ENCODE data around the gene FIGN. TPM values are rescaled to one million over a fixed set of nuclear protein-coding genes. Genes with fewer than 3 reads are reported as not detected.

The FIGN gene
- total and polyA plus RNA-seq, 2 of the 13 experiments (the other 11 are each of a cell fraction or from before 2014, with no cell fraction given): 6.6 to 6.7 TPM

DNA sequence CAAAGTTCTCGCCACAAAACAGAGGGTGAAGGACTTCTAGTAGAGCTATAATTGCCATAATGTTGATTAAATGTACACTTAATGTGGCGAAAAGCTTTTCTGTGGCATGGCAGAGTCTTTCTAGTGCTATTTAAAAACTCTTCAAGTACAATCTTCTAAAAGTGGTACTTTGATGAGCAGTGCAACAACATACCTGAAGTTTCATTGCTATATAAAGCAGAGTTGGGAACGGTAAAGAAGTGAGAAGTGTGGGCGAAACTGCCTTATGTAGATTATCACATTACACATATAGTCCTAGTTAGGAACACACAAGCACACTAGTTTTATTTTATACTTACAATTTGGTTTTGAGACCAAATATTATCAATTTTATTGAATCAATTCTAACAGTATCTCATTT, 49.5 kb downstream of the FIGN start:
- H2AFZ ChIP-seq (ENCODE audit: low read length): no peak overlapping the region
- WGBS (ENCODE audit: low lambda C conversion rate): 73% methylated on average over 4 of the region's 4 CpGs
- H3K4me1 ChIP-seq (ENCODE audit: insufficient read depth, low read length): peaks cover 13% of the 10 kb centered on the region
- H4K20me1 ChIP-seq (ENCODE audit: insufficient read depth, low read length): no peaks in the 10 kb centered on the region
- no peak overlapping the region for H3K9ac ChIP-seq (ENCODE audit: insufficient read depth, low read depth, low read length)
- no peak overlapping the region for H3K4me2 ChIP-seq (ENCODE audit: low read depth, low read length)
- FAIRE-seq: no peak
- H3K27me3 ChIP-seq (ENCODE audit: control insufficient read depth in 1 of 2, insufficient read depth in 2 of 2, low read length in 2 of 2): no peaks in the 10 kb centered on the region
- peaks cover 7% of the 10 kb centered on the region for H3K79me2 ChIP-seq (ENCODE audit: insufficient read depth, low read length)
- ChIA-PET POLR2A (no interaction called here), CTCF (ENCODE audit: low intra/inter-chr PET ratio, low total read pairs) (no interaction called here)
- H3K4me3 ChIP-seq (replicated peaks in 1 of 3; ENCODE audit: insufficient read depth in 1 of 3, low read depth in 2 of 3, low read length in 3 of 3): no peak overlapping the region
- in situ Hi-C loops (cut with HindIII; ENCODE audit: extremely low pct_ligation_motif_present, low pct_unique_long_range_greater_than_20kb): no loop called here
- no peaks in the 10 kb centered on the region for H3K36me3 ChIP-seq (replicated peaks in 1 of 2; ENCODE audit: control insufficient read depth in 1 of 2, insufficient read depth in 2 of 2, low read length in 2 of 2)
- intact Hi-C loops (cut with micrococcal nuclease; ENCODE audit: unreplicated experiment): no loop called here
- no peak overlapping the region for H3K27ac ChIP-seq (ENCODE audit: extremely low read length, insufficient read depth, low read length)
- TF ChIP-seq GTF3A (CRISPR knock-in tag; conservative IDR thresholded peaks at IDR 0.05): no peak
- TF ChIP-seq, protein P1, sequence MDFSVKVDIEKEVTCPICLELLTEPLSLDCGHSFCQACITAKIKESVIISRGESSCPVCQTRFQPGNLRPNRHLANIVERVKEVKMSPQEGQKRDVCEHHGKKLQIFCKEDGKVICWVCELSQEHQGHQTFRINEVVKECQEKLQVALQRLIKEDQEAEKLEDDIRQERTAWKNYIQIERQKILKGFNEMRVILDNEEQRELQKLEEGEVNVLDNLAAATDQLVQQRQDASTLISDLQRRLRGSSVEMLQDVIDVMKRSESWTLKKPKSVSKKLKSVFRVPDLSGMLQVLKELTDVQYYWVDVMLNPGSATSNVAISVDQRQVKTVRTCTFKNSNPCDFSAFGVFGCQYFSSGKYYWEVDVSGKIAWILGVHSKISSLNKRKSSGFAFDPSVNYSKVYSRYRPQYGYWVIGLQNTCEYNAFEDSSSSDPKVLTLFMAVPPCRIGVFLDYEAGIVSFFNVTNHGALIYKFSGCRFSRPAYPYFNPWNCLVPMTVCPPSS (IDR thresholded peaks at IDR 0.05): no peak
- TF ChIP-seq, protein P2, sequence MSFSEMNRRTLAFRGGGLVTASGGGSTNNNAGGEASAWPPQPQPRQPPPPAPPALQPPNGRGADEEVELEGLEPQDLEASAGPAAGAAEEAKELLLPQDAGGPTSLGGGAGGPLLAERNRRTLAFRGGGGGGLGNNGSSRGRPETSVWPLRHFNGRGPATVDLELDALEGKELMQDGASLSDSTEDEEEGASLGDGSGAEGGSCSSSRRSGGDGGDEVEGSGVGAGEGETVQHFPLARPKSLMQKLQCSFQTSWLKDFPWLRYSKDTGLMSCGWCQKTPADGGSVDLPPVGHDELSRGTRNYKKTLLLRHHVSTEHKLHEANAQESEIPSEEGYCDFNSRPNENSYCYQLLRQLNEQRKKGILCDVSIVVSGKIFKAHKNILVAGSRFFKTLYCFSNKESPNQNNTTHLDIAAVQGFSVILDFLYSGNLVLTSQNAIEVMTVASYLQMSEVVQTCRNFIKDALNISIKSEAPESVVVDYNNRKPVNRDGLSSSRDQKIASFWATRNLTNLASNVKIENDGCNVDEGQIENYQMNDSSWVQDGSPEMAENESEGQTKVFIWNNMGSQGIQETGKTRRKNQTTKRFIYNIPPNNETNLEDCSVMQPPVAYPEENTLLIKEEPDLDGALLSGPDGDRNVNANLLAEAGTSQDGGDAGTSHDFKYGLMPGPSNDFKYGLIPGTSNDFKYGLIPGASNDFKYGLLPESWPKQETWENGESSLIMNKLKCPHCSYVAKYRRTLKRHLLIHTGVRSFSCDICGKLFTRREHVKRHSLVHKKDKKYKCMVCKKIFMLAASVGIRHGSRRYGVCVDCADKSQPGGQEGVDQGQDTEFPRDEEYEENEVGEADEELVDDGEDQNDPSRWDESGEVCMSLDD (CRISPR knock-in tag; IDR thresholded peaks at IDR 0.05; ENCODE audit: borderline replicate concordance): no peak
- TF ChIP-seq, protein P3, sequence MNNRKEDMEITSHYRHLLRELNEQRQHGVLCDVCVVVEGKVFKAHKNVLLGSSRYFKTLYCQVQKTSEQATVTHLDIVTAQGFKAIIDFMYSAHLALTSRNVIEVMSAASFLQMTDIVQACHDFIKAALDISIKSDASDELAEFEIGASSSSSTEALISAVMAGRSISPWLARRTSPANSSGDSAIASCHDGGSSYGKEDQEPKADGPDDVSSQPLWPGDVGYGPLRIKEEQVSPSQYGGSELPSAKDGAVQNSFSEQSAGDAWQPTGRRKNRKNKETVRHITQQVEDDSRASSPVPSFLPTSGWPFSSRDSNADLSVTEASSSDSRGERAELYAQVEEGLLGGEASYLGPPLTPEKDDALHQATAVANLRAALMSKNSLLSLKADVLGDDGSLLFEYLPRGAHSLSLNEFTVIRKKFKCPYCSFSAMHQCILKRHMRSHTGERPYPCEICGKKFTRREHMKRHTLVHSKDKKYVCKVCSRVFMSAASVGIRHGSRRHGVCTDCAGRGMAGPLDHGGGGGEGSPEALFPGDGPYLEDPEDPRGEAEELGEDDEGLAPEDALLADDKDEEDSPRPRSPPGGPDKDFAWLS (CRISPR knock-in tag; IDR thresholded peaks at IDR 0.05; ENCODE audit: borderline replicate concordance): no peak
- TF ChIP-seq, protein P4, sequence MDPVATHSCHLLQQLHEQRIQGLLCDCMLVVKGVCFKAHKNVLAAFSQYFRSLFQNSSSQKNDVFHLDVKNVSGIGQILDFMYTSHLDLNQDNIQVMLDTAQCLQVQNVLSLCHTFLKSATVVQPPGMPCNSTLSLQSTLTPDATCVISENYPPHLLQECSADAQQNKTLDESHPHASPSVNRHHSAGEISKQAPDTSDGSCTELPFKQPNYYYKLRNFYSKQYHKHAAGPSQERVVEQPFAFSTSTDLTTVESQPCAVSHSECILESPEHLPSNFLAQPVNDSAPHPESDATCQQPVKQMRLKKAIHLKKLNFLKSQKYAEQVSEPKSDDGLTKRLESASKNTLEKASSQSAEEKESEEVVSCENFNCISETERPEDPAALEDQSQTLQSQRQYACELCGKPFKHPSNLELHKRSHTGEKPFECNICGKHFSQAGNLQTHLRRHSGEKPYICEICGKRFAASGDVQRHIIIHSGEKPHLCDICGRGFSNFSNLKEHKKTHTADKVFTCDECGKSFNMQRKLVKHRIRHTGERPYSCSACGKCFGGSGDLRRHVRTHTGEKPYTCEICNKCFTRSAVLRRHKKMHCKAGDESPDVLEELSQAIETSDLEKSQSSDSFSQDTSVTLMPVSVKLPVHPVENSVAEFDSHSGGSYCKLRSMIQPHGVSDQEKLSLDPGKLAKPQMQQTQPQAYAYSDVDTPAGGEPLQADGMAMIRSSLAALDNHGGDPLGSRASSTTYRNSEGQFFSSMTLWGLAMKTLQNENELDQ (CRISPR knock-in tag; IDR thresholded peaks at IDR 0.05; ENCODE audit: borderline replicate concordance): no peak
- no TSS peak for BruUV-seq (replicated peaks)
- no peaks in the 10 kb centered on the region for H3K9me3 ChIP-seq (ENCODE audit: low read length)
- DNase-seq (ENCODE audit: low spot score): no peak
- ATAC-seq: no peak

All from HepG2 (cell line).